GM21786 (cell line): ENCODE data around the gene GGA3.
"Not testable (repeated sequence)": the region's sequence is repeated elsewhere in the genome, so short reads cannot be mapped to it uniquely, and the experiment has no call there.

Source experiments
- ATAC-seq: cut with Tn5 transposase; IDR thresholded peaks from one replicate; pipeline ENCODE4 v1.9.1; 2021; ENCODE audit not compliant: unreplicated experiment

The GGA3 gene

GRCh38 chr17:75273977-75274708 lies 12.7 kb upstream of the GGA3 start:
- no peak for ATAC-seq

GRCh38 chr17:75272848-75273184 lies 11.4 kb upstream of the GGA3 start:
- ATAC-seq = no peak

- no peak for ATAC-seq
Measured at GRCh38 chr17:75271955-75272847, 10.8 kb upstream of the GGA3 start.

GRCh38 chr17:75271233-75271954 lies 10.0 kb upstream of the GGA3 start:
- ATAC-seq = peak; percentile 64

GRCh38 chr17:75270966-75271232 lies 9.5 kb upstream of the GGA3 start, which contains the start of gene MIF4GD:
MIF4GD (minus strand) TSS chr17:75271231; CDS start chr17:75270195, 1,036 bp downstream.
- no peak for ATAC-seq

GRCh38 chr17:75270218-75270965 lies 9.0 kb upstream of the GGA3 start:
- peak; percentile 39 for ATAC-seq

- no peak for ATAC-seq
Measured at GRCh38 chr17:75269844-75270217, 8.4 kb upstream of the GGA3 start.

- no peak for ATAC-seq
Measured at GRCh38 chr17:75267411-75268232, 6.2 kb upstream of the GGA3 start.

- no peak for ATAC-seq
Measured at GRCh38 chr17:75267153-75267410, 5.7 kb upstream of the GGA3 start.

- ATAC-seq = no peak
Measured at GRCh38 chr17:75266316-75267152, 5.1 kb upstream of the GGA3 start.

- no peak for ATAC-seq
Measured at GRCh38 chr17:75265614-75266315, 4.4 kb upstream of the GGA3 start.

- ATAC-seq = no peak
Measured at GRCh38 chr17:75263055-75263454, 1.6 kb upstream of the GGA3 start.

GRCh38 chr17:75262112-75262606 lies 753 bp upstream of the GGA3 start:
- no peak for ATAC-seq

GRCh38 chr17:75260641-75261335 lies 618 bp downstream of the GGA3 start:
- no peak for ATAC-seq

GRCh38 chr17:75257228-75257627 lies 4.2 kb downstream of the GGA3 start:
- ATAC-seq = not testable (repeated sequence)

GRCh38 chr17:75255954-75256698 lies 5.3 kb downstream of the GGA3 start:
- not testable (repeated sequence) for ATAC-seq

GRCh38 chr17:75252039-75252816 lies 9.2 kb downstream of the GGA3 start:
- no peak for ATAC-seq
